Ovary (tissue), 3 donors: ENCODE results near the gene TRNAU1AP.

Experiments used
- CTCF ChIP-seq, 3 donors: fragments of 450-650 bp in 2 of 3; fragments of 200-600 bp in 1 of 3; IDR thresholded peaks; one replicate each; pipeline versions ENCODE4 v1.5.1 to v1.8.0; 2016 to 2022; ENCODE audit warnings: antibody characterized with exemption in 3 of 3, mild to moderate bottlenecking in 1 of 3
- POLR2A ChIP-seq: fragments of 450-650 bp; IDR thresholded peaks from one replicate; pipeline ENCODE4 v1.6.1; 2017; ENCODE audit warnings: antibody characterized with exemption, mild to moderate bottlenecking, moderate library complexity
- donor health status: DM: no; HTN: no; CAD: no.

GRCh38 chr1:28565726-28566125 lies 12.8 kb downstream of the TRNAU1AP start:
- TF ChIP-seq CTCF (IDR thresholded peaks at IDR 0.05) (no peak), POLR2A (no peak)
